K562 (cell line): Measurements from ENCODE around the gene SESN3. TPM values are rescaled to one million over a fixed set of nuclear protein-coding genes. Genes with fewer than 3 reads are reported as not detected.

ENCODE experiments used
- ATAC-seq: fragments of 200-7000 bp; cut with Tn5 transposase; 3 replicates; pipeline ENCODE4 v1.9.1; 2020; ENCODE audit warnings: moderate library complexity
- BruUV-seq: library from RNA; stranded (reverse); fragments of 400-500 nt; replicated peaks from 2 replicates; lab custom pipeline; 2021; lab: Mats Ljungman, UMichigan
- CTCF ChIA-PET: fragments of 300-600 bp; formaldehyde crosslinking; extraction: SDS; loops from one replicate; lab custom pipeline; 2021; ENCODE audit warnings: low intra/inter-chr PET ratio; lab: Yijun Ruan, JAX
- POLR2A ChIA-PET: fragments of 300-600, 350-650 bp; sonication (Branson Sonifier 250); formaldehyde crosslinking; extraction: SDS; loops from one replicate; lab custom pipeline; 2021; ENCODE audit warnings: antibody characterized with exemption, inconsistent platforms; lab: Yijun Ruan, JAX
- DNase-seq, 4 experiments: peaks; one replicate each; pipeline versions ENCODE4 v3.0.0 to v3.0.0-alpha.2; 2011 to 2018; ENCODE audit warnings: low spot score in 3 of 4, mixed read lengths in 3 of 4; ENCODE audit errors: extremely low read depth in 1 of 4
- FAIRE-seq: peaks from 2 replicates; lab custom pipeline; 2011; peaks lifted over from hg19 to GRCh38; lab: Jason Lieb, UNC
- H2AFZ ChIP-seq: 2 replicates; pipeline ENCODE4 v1.6.0; 2011; ENCODE audit warnings: low read depth, low read length, control low read depth, inconsistent platforms
- H3K27ac ChIP-seq: fragments of 200-600 bp; 3 replicates; pipeline ENCODE4 v1.8.0; 2011; ENCODE audit warnings: low read depth, mild to moderate bottlenecking, control low read depth, inconsistent platforms, low read length, moderate library complexity, mixed read lengths; ENCODE audit errors: extremely low read depth
- H3K27me3 ChIP-seq, 2 experiments: fragments of 300-600 bp in 1 of 2; 2 replicates in 1 of 2; 3 replicates in 1 of 2; pipeline versions ENCODE4 v1.6.0 to v1.8.0; 2011; ENCODE audit warnings: inconsistent platforms in 2 of 2, low read length in 2 of 2, mild to moderate bottlenecking in 1 of 2, mixed read lengths in 1 of 2, moderate library complexity in 1 of 2; ENCODE audit not compliant: control insufficient read depth in 2 of 2, insufficient read depth in 2 of 2
- H3K36me3 ChIP-seq: fragments of 300-600 bp; 3 replicates; pipeline ENCODE4 v1.8.0; 2011; ENCODE audit warnings: mild to moderate bottlenecking, low read length, inconsistent platforms; ENCODE audit not compliant: control insufficient read depth, insufficient read depth
- H3K4me1 ChIP-seq, 2 experiments: fragments of 200-600 bp in 1 of 2; replicated peaks in 1 of 2; 2 replicates in 1 of 2; 3 replicates in 1 of 2; pipeline versions ENCODE4 v1.5.1 to v1.8.0; 2011; ENCODE audit warnings: inconsistent platforms in 2 of 2, low read length in 2 of 2, mild to moderate bottlenecking in 1 of 2, mixed read lengths in 1 of 2, moderate library complexity in 1 of 2; ENCODE audit not compliant: control insufficient read depth in 2 of 2, insufficient read depth in 2 of 2
- H3K4me2 ChIP-seq: 2 replicates; pipeline ENCODE4 v1.6.1; 2011; ENCODE audit warnings: low read length, control low read depth, inconsistent platforms, mixed read lengths; ENCODE audit not compliant: insufficient read depth
- H3K4me3 ChIP-seq: fragments of 200-600 bp; sonication (generic), shearing (Covaris generic); 2 replicates; pipeline ENCODE4 v1.5.1; 2016; ENCODE audit warnings: control low read depth, inconsistent platforms
- H3K79me2 ChIP-seq: fragments of 200-600 bp; 3 replicates; pipeline ENCODE4 v1.8.0; 2011; ENCODE audit warnings: low read length, inconsistent platforms; ENCODE audit not compliant: control insufficient read depth, insufficient read depth
- H3K9ac ChIP-seq, 2 experiments: 2 replicates each; pipeline versions ENCODE4 v1.6.0 to v1.6.1; 2011; ENCODE audit warnings: low read depth in 2 of 2, low read length in 2 of 2, control low read depth in 1 of 2, inconsistent platforms in 1 of 2, mild to moderate bottlenecking in 1 of 2, mixed read lengths in 1 of 2; ENCODE audit not compliant: insufficient read depth in 1 of 2
- H3K9me1 ChIP-seq: one replicate; pipeline ENCODE4 v1.6.0; 2011; ENCODE audit warnings: inconsistent platforms, mild to moderate bottlenecking, low read length, moderate library complexity; ENCODE audit not compliant: control insufficient read depth, insufficient read depth
- H3K9me3 ChIP-seq: replicated peaks from 2 replicates; pipeline ENCODE4 v1.5.1; 2011; ENCODE audit warnings: low read depth, low read length, inconsistent platforms; ENCODE audit not compliant: control insufficient read depth, insufficient read depth
- H4K20me1 ChIP-seq: replicated peaks from 2 replicates; pipeline ENCODE4 v1.6.1; 2011; ENCODE audit warnings: low read length, inconsistent platforms, mixed read lengths; ENCODE audit not compliant: control insufficient read depth, insufficient read depth
- CEBPG ChIP-seq, 3 experiments: fragments of 200-800 bp in 1 of 3; sonication (Bioruptor generic) in 1 of 3; sonication (generic) in 1 of 3; formaldehyde crosslinking in 1 of 3; IDR thresholded peaks in 2 of 3; conservative IDR thresholded peaks in 1 of 3; 2 replicates each; pipeline versions ENCODE4 v1.6.1 to v1.8.0; 2016 to 2022; ENCODE audit warnings: missing compliant biosample characterization in 2 of 3, missing genetic modification characterization in 2 of 3, mild to moderate bottlenecking in 1 of 3, missing genetic modification reagents in 1 of 3
- CREB1 ChIP-seq, 2 experiments: sonication (generic) in 1 of 2; formaldehyde crosslinking in 1 of 2; IDR thresholded peaks; 2 replicates each; pipeline versions ENCODE4 v1.6.1 to v1.8.0; 2012 to 2022; ENCODE audit warnings: inconsistent platforms in 1 of 2, mild to moderate bottlenecking in 1 of 2, missing genetic modification reagents in 1 of 2, moderate library complexity in 1 of 2
- NR3C1 ChIP-seq: sonication (generic); formaldehyde crosslinking; IDR thresholded peaks from 2 replicates; pipeline ENCODE4 v1.8.1; 2022; ENCODE audit warnings: missing genetic modification reagents
- ZNF24 ChIP-seq: fragments of 450-650 bp; IDR thresholded peaks from 2 replicates; pipeline ENCODE4 v1.6.1; 2016
- WGBS: fragments of 100-300 bp; shearing (Covaris generic); methylation state at CpG from one replicate; pipeline ENCODE4 v1.1.6; 2016; ENCODE audit warnings: low coverage, mixed read lengths; ENCODE audit not compliant: insufficient coverage; ENCODE audit errors: missing lambda C conversion rate; 5-methylcytosine and 5-hydroxymethylcytosine counted together
- in situ Hi-C: fragments of 300-500 bp; cut with MboI; formaldehyde crosslinking; loops from 4 replicates; pipeline ENCODE4 v1.15.0; 2018; ENCODE audit warnings: inconsistent platforms, mixed read lengths
- intact Hi-C: fragments of 100-400 bp; cut with micrococcal nuclease; formaldehyde crosslinking; loops from 2 replicates; pipeline ENCODE4 v1.14.2; 2022
- polyA plus RNA-seq, 8 experiments: library from polyadenylated mRNA; depleted of rRNA in 4 of 8; stranded (reverse) in 5 of 8; unstranded in 3 of 8; fragments of >200 nt; fragmentation: Nextera tagmentation in 2 of 8; fragmentation: Illumina TruSeq in 1 of 8; extraction: Ambion mirVana in 2 of 8; extraction: Trizol in 1 of 8; gene quantifications; 2 replicates each; pipeline versions ENCODE4 v1.2.1 to v1.2.3, GENCODE V29; 2011 to 2014; ENCODE audit warnings: inconsistent platforms in 1 of 8, missing spikeins in 1 of 8
- total RNA-seq, 7 experiments: library from RNA; depleted of rRNA in 6 of 7; stranded (reverse); fragments of >200 nt in 6 of 7; fragmentation: Illumina TruSeq in 2 of 7; extraction: Trizol in 2 of 7; gene quantifications; 2 replicates each; pipeline versions ENCODE4 v1.2.1 to v1.2.3, GENCODE V29; 2011 to 2021; ENCODE audit warnings: low replicate concordance in 1 of 7

SESN3 gene
- total and polyA plus RNA-seq, 9 of the 15 experiments (the other 6 are each of a cell fraction or from before 2014, with no cell fraction given): 0.44 to 2.6 (median 1.5) TPM

- no peaks in the 10 kb centered on the region for H3K9me3 ChIP-seq
- H3K27me3 ChIP-seq: no peaks in the 10 kb centered on the region
- BruUV-seq: no TSS peak
- intact Hi-C loops: no loop called here
- no peak overlapping the region for H3K9ac ChIP-seq
- H3K27ac ChIP-seq: no peak overlapping the region
- FAIRE-seq (no peak), ATAC-seq (no peak), DNase-seq (no peak)
- H3K36me3 ChIP-seq: no peaks in the 10 kb centered on the region
- H3K9me1 ChIP-seq: no peaks in the 10 kb centered on the region
- H3K4me2 ChIP-seq: no peak overlapping the region
- H2AFZ ChIP-seq: no peak overlapping the region
- no peaks in the 10 kb centered on the region; a peak in 1 of 5 replicates for H3K4me1 ChIP-seq
- H3K4me3 ChIP-seq: no peak overlapping the region
- ChIA-PET CTCF (no interaction called here), POLR2A (no interaction called here)
- TF ChIP-seq CREB1 (IDR thresholded peaks at IDR 0.05) (no peak), CREB1 (CRISPR knock-in tag; IDR thresholded peaks at IDR 0.05) (no peak), ZNF24 (0 out of 2 replicates have a peak, but pooled peaks have one; percentile 37), NR3C1 (CRISPR knock-in tag) (no peak), CEBPG (CRISPR knock-in tag; IDR thresholded peaks at IDR 0.05) (no peak), CEBPG (tag; conservative IDR thresholded peaks at IDR 0.05 in 1 of 2, IDR thresholded peaks at IDR 0.05 in 1 of 2) (peak in 1 of 2 experiments; percentile 59; a peak in 2 of 4 replicates)
- WGBS: 4% methylated on average over 5 of the region's 5 CpGs
- H4K20me1 ChIP-seq: no peaks in the 10 kb centered on the region
- in situ Hi-C loops: no loop called here
- no peaks in the 10 kb centered on the region for H3K79me2 ChIP-seq
These were observed 9.1 kb upstream of the SESN3 start for GRCh38 chr11:95239871-95240649.
